Measurements from ENCODE around the gene MST1R.
"Not testable (repeated sequence)": the region's sequence is repeated elsewhere in the genome, so short reads cannot be mapped to it uniquely, and the experiment has no call there.

Gene MST1R

GRCh38 chr3:49903451-49904424, at the start of gene MST1R:
Gene MST1R (minus strand): TSS chr3:49903873. CDS start chr3:49903609, 264 bp downstream.
- DNase-seq, result no peak

GRCh38 chr3:49952924-49953323, 49.3 kb upstream of the MST1R start:
- no peak for DNase-seq

- DNase-seq, result no peak
Observed at GRCh38 chr3:49942651-49943050, 39.0 kb upstream of the MST1R start.

- no peak for DNase-seq
Observed at GRCh38 chr3:49940667-49941249, 37.1 kb upstream of the MST1R start.

GRCh38 chr3:49939858-49940666, 36.4 kb upstream of the MST1R start, which contains the start of gene RBM6:
Gene RBM6 (plus strand): TSS chr3:49940150. CDS start chr3:49962642, 22,492 bp downstream.
- peak; percentile 92 to 97 for DNase-seq

- DNase-seq, result no peak
Observed at GRCh38 chr3:49937090-49937489, 33.4 kb upstream of the MST1R start.

- DNase-seq, result not testable (repeated sequence)
Observed at GRCh38 chr3:49932281-49932680, 28.6 kb upstream of the MST1R start.

GRCh38 chr3:49930922-49931321, 27.2 kb upstream of the MST1R start:
- DNase-seq, result no peak

GRCh38 chr3:49930168-49930690, 26.6 kb upstream of the MST1R start:
- DNase-seq, result no peak

- peak; percentile 51 to 66 for DNase-seq
Observed at GRCh38 chr3:49929291-49930167, 25.9 kb upstream of the MST1R start, which contains the start of gene MON1A. Gene MON1A (minus strand): TSS chr3:49929811. CDS start chr3:49913346, 16,465 bp downstream.

- no peak for DNase-seq
Observed at GRCh38 chr3:49928481-49929017, 24.9 kb upstream of the MST1R start.

GRCh38 chr3:49927798-49928197, 24.1 kb upstream of the MST1R start:
- DNase-seq, result no peak

GRCh38 chr3:49926117-49926728, 22.6 kb upstream of the MST1R start:
- DNase-seq, result no peak

GRCh38 chr3:49925485-49925884, 21.8 kb upstream of the MST1R start:
- no peak for DNase-seq

- DNase-seq, result no peak
Observed at GRCh38 chr3:49924683-49925082, 21.0 kb upstream of the MST1R start.

GRCh38 chr3:49917806-49918590, 14.3 kb upstream of the MST1R start:
- DNase-seq, result not testable (repeated sequence)

- no peak for DNase-seq
Observed at GRCh38 chr3:49916686-49917085, 13.0 kb upstream of the MST1R start.

- DNase-seq, result no peak
Observed at GRCh38 chr3:49914906-49915305, 11.2 kb upstream of the MST1R start.

GRCh38 chr3:49912881-49913281, 9.2 kb upstream of the MST1R start:
- DNase-seq, result no peak

GRCh38 chr3:49911611-49912010, 7.9 kb upstream of the MST1R start:
- no peak for DNase-seq

All from cerebellar nuclear complex (tissue), 1 donor.